Smooth muscle cell (in vitro differentiated cells): ENCODE measurements around the gene TCF21. TPM values are rescaled to one million over a fixed set of nuclear protein-coding genes. Genes with fewer than 3 reads are reported as not detected.
"Not testable (repeated sequence)": the region's sequence is repeated elsewhere in the genome, so short reads cannot be mapped to it uniquely, and the experiment has no call there.

ENCODE experiments used
- DNase-seq: peaks from one replicate; lab custom pipeline; 2025; ENCODE audit not compliant: unreplicated experiment; lab: John Stamatoyannopoulos, UW
- H2AFZ ChIP-seq: fragments of 200-600 bp; sonication (generic); 2 replicates; pipeline ENCODE4 v1.6.0; 2016; ENCODE audit warnings: antibody characterized with exemption, low read depth, mild to moderate bottlenecking
- H3F3A ChIP-seq: fragments of 200-600 bp; sonication (generic); 2 replicates; pipeline ENCODE4 v1.6.0; 2017; ENCODE audit warnings: antibody characterized with exemption, low read depth
- H3K27ac ChIP-seq: fragments of 200-600 bp; sonication (generic); 2 replicates; pipeline ENCODE4 v1.5.1; 2016; ENCODE audit warnings: low read depth, mild to moderate bottlenecking
- H3K27me3 ChIP-seq: fragments of 200-600 bp; sonication (generic); 2 replicates; pipeline ENCODE4 v1.6.1; 2016; ENCODE audit warnings: low read depth, mild to moderate bottlenecking
- H3K36me3 ChIP-seq: fragments of 200-600 bp; sonication (generic); 2 replicates; pipeline ENCODE4 v1.5.1; 2016; ENCODE audit warnings: low read depth
- H3K4me1 ChIP-seq: fragments of 200-600 bp; sonication (generic); 2 replicates; pipeline ENCODE4 v1.5.1; 2016; ENCODE audit warnings: low read depth
- H3K4me2 ChIP-seq: fragments of 200-600 bp; sonication (generic); 2 replicates; pipeline ENCODE4 v1.6.0; 2016; ENCODE audit warnings: mild to moderate bottlenecking
- H3K4me3 ChIP-seq: fragments of 200-600 bp; sonication (generic); 2 replicates; pipeline ENCODE4 v1.5.1; 2016; ENCODE audit warnings: mild to moderate bottlenecking
- H3K79me2 ChIP-seq: fragments of 200-600 bp; sonication (generic); 2 replicates; pipeline ENCODE4 v1.6.0; 2016; ENCODE audit warnings: low read depth, mild to moderate bottlenecking
- H3K9ac ChIP-seq: fragments of 200-600 bp; sonication (generic); 2 replicates; pipeline ENCODE4 v1.6.0; 2016; ENCODE audit warnings: low read depth
- H3K9me3 ChIP-seq: fragments of 200-600 bp; sonication (generic); replicated peaks from 2 replicates; pipeline ENCODE4 v1.5.1; 2016; ENCODE audit warnings: low read depth
- H4K20me1 ChIP-seq: fragments of 200-600 bp; sonication (generic); 2 replicates; pipeline ENCODE4 v1.6.0; 2016; ENCODE audit warnings: low read depth
- CTCF ChIP-seq: fragments of 200-600 bp; sonication (generic); IDR thresholded peaks from 2 replicates; pipeline ENCODE4 v1.5.1; 2017; ENCODE audit warnings: borderline replicate concordance, mild to moderate bottlenecking, antibody characterized with exemption; ENCODE audit not compliant: insufficient read depth, poor library complexity, severe bottlenecking
- WGBS: methylation state at CpG from one replicate; pipeline ENCODE4 v1.1.7; 2016; ENCODE audit warnings: low lambda C conversion rate; 5-methylcytosine and 5-hydroxymethylcytosine counted together
- polyA plus RNA-seq: library from polyadenylated mRNA; unstranded; fragments of >200 nt; fragmentation: Nextera tagmentation; extraction: Ambion mirVana; gene quantifications from 2 replicates; pipeline ENCODE4 v1.2.1, GENCODE V29; 2016
- total RNA-seq: library from RNA; depleted of rRNA; stranded (reverse); fragments of >200 nt; gene quantifications from 2 replicates; pipeline ENCODE4 v1.2.3, GENCODE V29; 2014

The TCF21 gene
- total and polyA plus RNA-seq, 2 experiments from 2014 or later: 1.2 to 2.4 TPM

DNA sequence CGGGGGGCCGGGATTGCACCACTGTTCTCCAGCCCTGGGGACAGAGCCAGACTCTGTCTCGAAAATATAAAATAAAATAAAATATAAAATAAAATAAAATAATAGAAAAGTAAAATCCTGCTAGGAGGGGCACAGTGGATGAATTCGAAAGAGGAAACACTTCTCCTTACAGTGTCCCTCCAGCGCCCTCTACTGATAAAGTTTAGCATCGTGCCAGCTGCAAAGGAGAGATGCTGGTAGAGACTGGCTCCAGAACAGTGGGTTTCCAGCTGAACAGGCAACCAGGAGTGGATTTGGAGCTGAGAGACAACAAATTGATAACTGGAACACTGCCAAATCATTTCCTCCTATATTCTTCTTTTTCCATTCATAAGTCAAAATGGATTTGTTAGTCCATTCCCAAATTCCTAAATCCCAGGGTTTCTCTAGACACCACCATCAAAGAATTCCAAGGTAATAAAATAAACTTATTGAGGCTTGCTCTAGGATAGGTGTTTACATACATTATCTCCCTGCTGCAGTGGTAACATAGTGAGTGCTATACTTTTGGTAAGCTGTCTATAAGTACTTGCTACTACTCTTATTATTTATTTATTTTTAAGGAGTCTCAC is 32.4 kb downstream of the TCF21 start:
- WGBS: 32% methylated on average over 6 of the region's 6 CpGs
- Histone ChIP-seq H3K4me3 (no peak overlapping the region), H3F3A (no peaks in the 10 kb centered on the region), H4K20me1 (no peaks in the 10 kb centered on the region), H3K36me3 (no peaks in the 10 kb centered on the region), H3K27me3 (peaks cover under 1% of the 10 kb centered on the region), H2AFZ (no peak overlapping the region), H3K9ac (no peak overlapping the region), H3K79me2 (no peaks in the 10 kb centered on the region), H3K4me2 (no peak overlapping the region), H3K9me3 (no peaks in the 10 kb centered on the region), H3K27ac (no peak overlapping the region), H3K4me1 (peaks cover 11% of the 10 kb centered on the region)
- peak; percentile 87 for TF ChIP-seq CTCF
- DNase-seq: peak; percentile 16

DNA sequence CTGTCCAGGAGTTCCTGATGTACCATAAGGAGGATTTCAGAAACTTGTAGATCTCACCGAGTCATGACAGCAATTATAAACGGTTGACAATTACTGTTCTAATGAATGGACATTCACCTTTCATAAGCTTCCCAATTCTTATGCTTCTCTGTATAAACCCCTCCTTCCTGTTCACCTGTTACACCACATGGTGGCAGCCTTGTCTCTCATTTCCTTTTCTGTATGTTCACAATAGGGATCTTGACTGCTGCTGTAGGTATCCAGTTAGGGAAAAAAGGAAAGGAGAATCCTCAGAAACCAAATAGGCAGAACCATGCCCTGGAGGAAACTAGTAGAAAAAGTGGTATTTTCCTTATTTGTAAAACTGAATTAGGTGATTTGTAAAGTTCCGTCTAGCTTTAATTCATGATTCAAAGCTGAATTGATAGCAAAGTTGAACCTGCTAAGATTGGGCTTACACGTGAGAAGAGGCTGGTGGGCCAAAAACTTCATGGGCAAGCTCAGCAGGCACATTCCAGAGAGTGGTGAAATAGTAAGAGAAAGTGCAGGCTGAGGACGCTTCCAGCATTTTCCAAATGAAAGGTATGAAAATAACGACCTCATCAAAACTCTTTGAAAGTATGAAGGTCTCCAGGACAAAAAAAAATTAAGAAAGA is 35.2 kb downstream of the TCF21 start:
- H3K79me2 ChIP-seq: no peaks in the 10 kb centered on the region
- H3K4me3 ChIP-seq: no peak overlapping the region
- H3K36me3 ChIP-seq: no peaks in the 10 kb centered on the region
- no peak overlapping the region for H3K9ac ChIP-seq
- 10% methylated on average over 6 of the region's 6 CpGs for WGBS
- H4K20me1 ChIP-seq: no peaks in the 10 kb centered on the region
- H3K27me3 ChIP-seq: peaks cover 7% of the 10 kb centered on the region
- no peak for DNase-seq
- no peak overlapping the region for H3K4me2 ChIP-seq
- H3K27ac ChIP-seq: no peak overlapping the region
- no peaks in the 10 kb centered on the region for H3K9me3 ChIP-seq
- peak; percentile 87 for TF ChIP-seq CTCF
- H2AFZ ChIP-seq: no peak overlapping the region
- H3K4me1 ChIP-seq: no peaks in the 10 kb centered on the region
- no peaks in the 10 kb centered on the region for H3F3A ChIP-seq

- H3K36me3 ChIP-seq, H3K9me3 ChIP-seq, H3F3A ChIP-seq, H3K9ac ChIP-seq, H3K79me2 ChIP-seq, H3K4me2 ChIP-seq, H3K4me1 ChIP-seq, H3K4me3 ChIP-seq, H3K27ac ChIP-seq, H3K27me3 ChIP-seq, H4K20me1 ChIP-seq, DNase-seq, H2AFZ ChIP-seq: not testable (repeated sequence)
- 78% methylated on average over 6 of the region's 6 CpGs for WGBS
Measured at GRCh38 chr6:133931221-133931620, 42.3 kb downstream of the TCF21 start.

DNA sequence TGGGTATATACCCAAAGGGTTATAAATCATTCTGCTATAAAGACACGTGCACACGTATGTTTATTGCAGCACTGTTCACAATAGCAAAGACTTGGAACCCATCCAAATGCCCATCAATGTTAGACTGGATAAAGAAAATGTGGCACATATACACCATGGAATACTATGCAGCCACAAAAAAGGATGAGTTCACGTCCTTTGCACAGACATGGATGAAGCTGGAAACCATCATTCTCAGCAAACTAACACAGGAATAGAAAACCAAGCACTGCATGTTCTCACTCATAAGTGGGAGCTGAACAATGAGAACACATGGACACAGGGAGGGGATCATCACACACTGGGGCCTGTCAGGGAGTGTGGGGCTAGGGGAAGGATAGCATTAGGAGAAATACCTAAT is 47.4 kb downstream of the TCF21 start:
- not testable (repeated sequence) for H3K4me2 ChIP-seq, H3K27me3 ChIP-seq, H3F3A ChIP-seq, H2AFZ ChIP-seq, H3K27ac ChIP-seq, H3K9me3 ChIP-seq, H3K4me3 ChIP-seq, H3K4me1 ChIP-seq, DNase-seq, H3K9ac ChIP-seq, H3K79me2 ChIP-seq, H4K20me1 ChIP-seq, H3K36me3 ChIP-seq
- 96% methylated on average over 3 of the region's 3 CpGs for WGBS
